CD14-positive monocyte (primary cell): ENCODE measurements around the gene ALPK3. TPM values are rescaled to one million over a fixed set of nuclear protein-coding genes. Genes with fewer than 3 reads are reported as not detected.

Experiments
- DNase-seq, 3 donors: peaks; one replicate each; pipeline ENCODE4 v3.0.0-alpha.2; 2011 to 2022
- H2AFZ ChIP-seq: 2 replicates; pipeline ENCODE4 v1.6.0; 2012; ENCODE audit warnings: mild to moderate bottlenecking, low read depth, low read length, inconsistent platforms; ENCODE audit not compliant: insufficient read depth, poor library complexity, severe bottlenecking
- H3K27ac ChIP-seq, 2 donors: 1 replicate in 1 of 2; 2 replicates in 1 of 2; pipeline ENCODE4 v1.5.1; 2012 to 2013; ENCODE audit warnings: low read length in 2 of 2, control low read depth in 1 of 2, inconsistent platforms in 1 of 2, low read depth in 1 of 2, mild to moderate bottlenecking in 1 of 2
- H3K27me3 ChIP-seq, 2 donors: one replicate each; pipeline versions ENCODE4 v1.6.0 to v1.6.1; 2011 to 2013; ENCODE audit warnings: low read length in 2 of 2; ENCODE audit not compliant: control insufficient read depth in 2 of 2, insufficient read depth in 2 of 2
- H3K36me3 ChIP-seq, 2 donors: replicated peaks in 1 of 2; 1 replicate in 1 of 2; 2 replicates in 1 of 2; pipeline versions ENCODE4 v1.5.1 to v1.6.1; 2012 to 2013; ENCODE audit warnings: low read length in 2 of 2, control low read depth in 1 of 2, inconsistent platforms in 1 of 2, mild to moderate bottlenecking in 1 of 2; ENCODE audit not compliant: insufficient read depth in 2 of 2, control insufficient read depth in 1 of 2
- H3K4me1 ChIP-seq, 2 donors: 1 replicate in 1 of 2; 2 replicates in 1 of 2; pipeline versions ENCODE4 v1.5.1 to v1.6.1; 2012 to 2013; ENCODE audit warnings: low read length in 2 of 2, control low read depth in 1 of 2, inconsistent platforms in 1 of 2, mild to moderate bottlenecking in 1 of 2, moderate library complexity in 1 of 2; ENCODE audit not compliant: insufficient read depth in 2 of 2, control insufficient read depth in 1 of 2
- H3K4me2 ChIP-seq: replicated peaks from 2 replicates; pipeline ENCODE3; 2012; ENCODE audit warnings: low read length, moderate library complexity, mild to moderate bottlenecking; ENCODE audit not compliant: poor library complexity, severe bottlenecking; ENCODE audit errors: extremely low read depth
- H3K4me3 ChIP-seq, 3 experiments: fragments of 200-600 bp in 1 of 3; sonication (generic) in 1 of 3; replicated peaks in 1 of 3; 1 replicate in 2 of 3; 2 replicates in 1 of 3; pipeline ENCODE4 v1.5.1; 2011 to 2013; ENCODE audit warnings: low read length in 3 of 3, mild to moderate bottlenecking in 3 of 3, control low read depth in 2 of 3, low read depth in 2 of 3, inconsistent platforms in 1 of 3, moderate library complexity in 1 of 3
- H3K79me2 ChIP-seq: 2 replicates; pipeline ENCODE4 v1.6.0; 2012; ENCODE audit warnings: mild to moderate bottlenecking, control low read depth, inconsistent platforms, low read length, moderate library complexity; ENCODE audit not compliant: insufficient read depth
- H3K9ac ChIP-seq: 2 replicates; pipeline ENCODE4 v1.6.0; 2017; ENCODE audit warnings: low read length, mild to moderate bottlenecking; ENCODE audit not compliant: insufficient read depth, poor library complexity, severe bottlenecking
- H3K9me3 ChIP-seq, 2 donors: replicated peaks in 1 of 2; 1 replicate in 1 of 2; 2 replicates in 1 of 2; pipeline versions ENCODE4 v1.5.1 to v1.6.1; 2012 to 2013; ENCODE audit warnings: low read length in 2 of 2, control low read depth in 1 of 2; ENCODE audit not compliant: control insufficient read depth in 1 of 2, insufficient read depth in 1 of 2
- H4K20me1 ChIP-seq: 2 replicates; pipeline ENCODE4 v1.6.0; 2012; ENCODE audit warnings: mild to moderate bottlenecking, low read length, control low read depth, moderate library complexity; ENCODE audit not compliant: insufficient read depth
- H3K27ac Mint-ChIP-seq, 7 donors: one replicate each; pipeline ENCODE4 v1.8.0; 2020; ENCODE audit warnings: mild to moderate bottlenecking in 7 of 7, mixed read lengths in 7 of 7, moderate library complexity in 6 of 7, inconsistent platforms in 2 of 7
- H3K27me3 Mint-ChIP-seq, 3 donors: one replicate each; pipeline ENCODE4 v1.8.0; 2021 to 2022; ENCODE audit warnings: low read depth in 3 of 3, mild to moderate bottlenecking in 3 of 3, mixed read lengths in 3 of 3, moderate library complexity in 3 of 3, inconsistent platforms in 1 of 3
- H3K36me3 Mint-ChIP-seq, 2 donors: one replicate each; pipeline ENCODE4 v1.8.0; 2020; ENCODE audit warnings: mixed read lengths in 2 of 2, inconsistent platforms in 1 of 2, mild to moderate bottlenecking in 1 of 2
- H3K4me1 Mint-ChIP-seq: one replicate; pipeline ENCODE4 v1.8.0; 2020; ENCODE audit warnings: mild to moderate bottlenecking, mixed read lengths
- H3K4me3 Mint-ChIP-seq, 2 donors: one replicate each; pipeline ENCODE4 v1.8.0; 2020; ENCODE audit warnings: mild to moderate bottlenecking in 2 of 2, mixed read lengths in 2 of 2, moderate library complexity in 1 of 2
- H3K9me3 Mint-ChIP-seq, 7 donors: one replicate each; pipeline ENCODE4 v1.8.0; 2020 to 2022; ENCODE audit warnings: mixed read lengths in 7 of 7, mild to moderate bottlenecking in 6 of 7, moderate library complexity in 6 of 7, inconsistent platforms in 2 of 7
- CTCF ChIP-seq: fragments of 200-600 bp; IDR thresholded peaks from one replicate; pipeline ENCODE4 v1.8.0; 2022; ENCODE audit warnings: antibody characterized with exemption, mild to moderate bottlenecking
- WGBS: methylation state at CpG from one replicate; pipeline ENCODE4 v1.1.5; 2013; ENCODE audit warnings: missing lambda C conversion rate; ENCODE audit not compliant: insufficient coverage; 5-methylcytosine and 5-hydroxymethylcytosine counted together
- intact Hi-C, 2 donors: fragments of 100-400 bp; cut with micrococcal nuclease; formaldehyde crosslinking; loops; one replicate each; pipeline versions ENCODE4 v1.15.0 to v1.15.1; 2023
- polyA plus RNA-seq, 3 donors: library from polyadenylated mRNA; depleted of rRNA in 1 of 3; unstranded in 2 of 3; stranded (reverse) in 1 of 3; fragments of 300-500 nt in 2 of 3; fragments of >200 nt in 1 of 3; fragmentation: Illumina TruSeq in 2 of 3; gene quantifications; 1 replicate in 2 of 3; 2 replicates in 1 of 3; pipeline ENCODE4 v1.2.3, GENCODE V29; 2012 to 2021

ALPK3 gene
- polyA plus RNA-seq, 3 donors = 0.02 to 0.12 TPM; not detected in 1

DNA sequence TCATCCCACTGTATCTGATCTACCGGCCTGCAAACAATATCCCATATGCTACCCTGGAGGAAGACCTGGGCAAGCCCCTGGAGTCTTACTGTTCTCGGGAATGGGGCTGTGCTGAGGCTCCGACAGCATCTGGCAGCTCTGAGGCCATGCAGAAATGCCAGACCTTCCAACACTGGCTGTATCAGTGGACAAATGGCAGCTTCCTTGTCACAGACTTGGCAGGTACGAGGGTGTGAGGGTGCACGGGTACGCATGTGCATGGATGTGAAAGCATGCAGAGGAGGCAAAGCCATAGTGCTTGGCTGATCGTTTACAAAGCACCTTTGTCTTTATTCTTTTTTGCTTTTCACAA lies 47.3 kb downstream of the ALPK3 start:
- no peak for TF ChIP-seq CTCF
- Histone ChIP-seq H3K4me1 (peaks cover under 1% of the 10 kb centered on the region in 2 donors), H3K4me2 (no peak overlapping the region), H3K4me3 (no peak overlapping the region), H3K27me3 (no peaks in the 10 kb centered on the region), H4K20me1 (no peaks in the 10 kb centered on the region), H3K36me3 (no peaks in the 10 kb centered on the region), H2AFZ (no peak overlapping the region), H3K79me2 (no peaks in the 10 kb centered on the region), H3K9me3 (no peaks in the 10 kb centered on the region), H3K9ac (no peak overlapping the region), H3K27ac (no peak overlapping the region)
- WGBS = 94% methylated on average over 5 of the region's 7 CpGs
- H3K4me3 Mint-ChIP-seq = no peak overlapping the region
- no peak for DNase-seq
- peaks cover 0 to 1% (median 0%) of the 10 kb centered on the region in 7 donors for H3K9me3 Mint-ChIP-seq
- peaks cover 0 to 2% (median 2%) of the 10 kb centered on the region in 3 donors for H3K27me3 Mint-ChIP-seq
- peaks cover 5% of the 10 kb centered on the region for H3K4me1 Mint-ChIP-seq
- H3K36me3 Mint-ChIP-seq = no peaks in the 10 kb centered on the region
- intact Hi-C loops = no loop called here
- H3K27ac Mint-ChIP-seq = no peak overlapping the region

DNA sequence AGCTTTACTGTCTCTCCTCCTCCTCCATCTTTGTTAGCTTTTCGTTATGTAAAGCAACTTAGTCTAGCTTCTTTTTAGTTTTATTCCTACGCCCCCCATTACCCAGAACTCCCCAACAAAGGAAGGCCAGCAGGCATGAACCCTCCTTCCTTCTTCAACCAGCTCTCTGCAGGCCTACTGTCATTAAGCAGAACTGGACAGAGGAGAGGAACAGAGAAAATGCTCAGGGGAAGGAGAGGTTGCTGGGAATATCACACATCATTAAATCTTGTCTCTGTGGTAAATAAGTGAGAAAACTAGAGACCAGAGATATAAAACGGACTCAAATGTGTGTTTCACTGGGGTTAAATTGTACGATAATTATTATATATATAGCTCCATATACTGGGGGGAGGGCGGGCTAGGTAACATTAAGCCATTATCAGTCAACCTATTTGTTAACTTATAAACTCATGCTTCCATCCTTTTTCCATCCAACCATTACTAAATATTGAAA lies 48.0 kb downstream of the ALPK3 start:
- Mint-ChIP-seq H3K9me3 (peaks cover 0 to 1% (median 0%) of the 10 kb centered on the region in 7 donors), H3K36me3 (no peaks in the 10 kb centered on the region), H3K4me3 (no peak overlapping the region), H3K27ac (no peak overlapping the region), H3K4me1 (peaks cover 12% of the 10 kb centered on the region), H3K27me3 (peaks cover 0 to 2% (median 2%) of the 10 kb centered on the region in 3 donors)
- Histone ChIP-seq H3K27me3 (no peaks in the 10 kb centered on the region), H4K20me1 (no peaks in the 10 kb centered on the region), H3K36me3 (no peaks in the 10 kb centered on the region), H3K27ac (no peak overlapping the region), H3K4me2 (no peak overlapping the region), H3K4me3 (no peak overlapping the region), H3K9me3 (no peaks in the 10 kb centered on the region), H2AFZ (no peak overlapping the region), H3K9ac (no peak overlapping the region), H3K4me1 (peaks cover 8% of the 10 kb centered on the region in 2 donors), H3K79me2 (no peaks in the 10 kb centered on the region)
- intact Hi-C loops = no loop called here
- no peak for DNase-seq
- 83% methylated on average over 1 of the region's 5 CpGs for WGBS
- TF ChIP-seq CTCF = no peak
